Activated CD4-positive, alpha-beta T cell treated with anti-CD3 and anti-CD28 coated beads, Interleukin-2, amount 50 U/mL, for 48 hours (primary cell): ENCODE measurements around the gene FSCN2.
"Not testable (repeated sequence)": the region's sequence is repeated elsewhere in the genome, so short reads cannot be mapped to it uniquely, and the experiment has no call there.

Source experiments
- DNase-seq, 2 experiments: peaks; one replicate each; pipeline ENCODE4 v3.0.0-alpha.2; 2020

The FSCN2 gene

DNA sequence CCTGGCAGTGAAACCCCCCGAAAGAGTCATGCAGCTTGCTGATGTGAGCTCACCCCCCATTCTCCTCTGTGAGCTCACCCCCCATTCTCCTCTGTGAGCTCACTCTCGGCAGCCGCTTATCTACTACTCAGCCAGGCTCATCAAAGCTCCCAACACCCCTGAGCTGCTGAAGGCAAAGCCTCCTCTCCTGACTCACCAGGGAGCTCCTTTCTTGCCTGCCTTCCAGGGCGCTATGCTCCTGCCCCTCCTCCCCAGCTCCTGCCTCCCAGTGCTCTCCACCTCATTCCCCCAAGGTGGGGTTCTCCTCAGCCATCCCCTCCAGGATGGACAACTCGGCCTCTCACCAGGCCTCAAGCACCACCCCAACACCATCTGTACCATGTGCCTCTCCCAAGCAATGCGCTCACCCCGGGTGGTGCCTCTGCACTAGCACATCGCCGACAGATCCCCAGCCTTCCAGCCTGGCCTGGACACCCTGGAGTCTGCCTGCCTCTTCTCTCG, 51.7 kb downstream of the FSCN2 start:
- no peak for DNase-seq

GRCh38 chr17:81580481-81580880, 52.3 kb downstream of the FSCN2 start:
- DNase-seq: no peak

DNA sequence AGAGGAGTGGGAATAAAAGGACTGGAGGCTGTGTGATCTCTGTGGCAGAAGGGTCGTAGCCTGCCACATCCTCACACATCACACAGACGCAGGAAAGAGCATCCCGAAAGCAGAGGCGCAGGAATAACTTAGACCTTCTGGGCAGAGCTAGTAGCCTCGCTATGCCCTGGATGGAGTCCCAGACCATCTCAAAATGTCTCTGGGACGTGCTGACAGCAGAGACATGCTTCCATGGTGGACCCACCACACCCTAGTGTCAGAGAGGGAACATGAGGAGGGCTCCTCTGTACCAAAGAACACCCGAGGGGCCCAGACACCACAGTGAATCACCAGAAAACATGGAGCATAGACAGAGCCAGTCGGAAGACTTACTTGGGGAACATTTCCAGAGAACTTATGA, 53.6 kb downstream of the FSCN2 start:
- DNase-seq: no peak

GRCh38 chr17:81582341-81582740, 54.2 kb downstream of the FSCN2 start:
- DNase-seq: no peak

- DNase-seq: no peak
Measured at GRCh38 chr17:81582749-81583148, 54.6 kb downstream of the FSCN2 start.

DNA sequence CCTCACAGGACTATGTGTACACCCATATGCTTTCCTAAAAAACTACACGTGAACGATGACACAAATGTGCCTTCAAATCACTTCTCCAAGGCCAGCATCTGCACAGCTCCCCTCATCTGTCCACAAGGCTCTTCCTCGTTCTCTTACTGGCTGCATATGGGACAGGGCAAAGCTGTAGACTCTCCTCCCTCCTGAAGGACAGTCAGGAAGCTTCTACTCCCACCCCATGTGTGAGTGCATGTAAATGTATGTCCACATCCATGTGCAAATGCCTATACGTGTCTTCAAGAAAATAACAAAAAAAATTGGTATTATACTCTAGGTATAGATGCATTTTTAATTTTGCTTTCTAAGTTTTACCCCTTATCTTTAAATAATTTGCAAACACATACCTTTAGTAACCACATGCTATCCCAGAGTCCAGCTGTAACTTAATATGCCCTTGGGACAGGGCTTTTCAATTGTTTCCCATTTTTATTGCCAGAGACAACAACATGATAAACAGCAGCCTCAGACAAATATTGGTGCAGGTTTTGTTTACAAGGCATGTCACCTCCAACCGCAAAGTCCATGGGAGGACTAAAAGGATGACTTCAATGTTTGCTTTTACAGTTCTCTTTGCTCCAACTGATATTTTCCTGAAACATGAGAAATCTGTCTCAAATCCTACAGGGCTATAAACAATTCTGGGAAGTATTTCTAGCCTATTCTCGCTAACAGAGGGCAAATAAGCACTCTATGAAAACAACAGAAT, 55.6 kb downstream of the FSCN2 start:
- no peak for DNase-seq

DNA sequence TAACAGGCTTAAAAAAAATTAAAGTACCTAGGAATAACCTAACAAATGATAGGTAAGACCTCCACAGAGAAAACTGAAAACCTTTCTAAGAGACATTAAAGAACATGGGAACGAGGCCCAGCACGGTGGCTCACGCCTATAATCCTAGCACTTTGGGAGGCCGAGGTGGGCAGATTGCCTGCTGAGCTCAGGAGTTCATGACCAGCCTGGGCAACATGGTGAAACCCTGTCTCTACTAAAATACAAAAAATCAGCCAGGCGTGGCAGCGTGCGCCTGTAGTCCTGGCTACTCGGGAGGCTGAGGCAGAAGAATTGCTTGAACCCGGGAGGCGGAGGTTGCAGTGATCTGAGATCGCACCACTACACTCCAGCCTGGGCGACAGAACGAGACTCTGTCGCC, 56.6 kb downstream of the FSCN2 start:
- DNase-seq: not testable (repeated sequence)

GRCh38 chr17:81586096-81586495, 57.9 kb downstream of the FSCN2 start:
- DNase-seq: no peak
